ENCODE data around the gene FLNB. TPM values are rescaled to one million over a fixed set of nuclear protein-coding genes. Genes with fewer than 3 reads are reported as not detected.
"Not testable (repeated sequence)": the region's sequence is repeated elsewhere in the genome, so short reads cannot be mapped to it uniquely, and the experiment has no call there.

FLNB gene
- total and polyA plus RNA-seq, 8 donors: 85.2 to 152 (median 102) TPM

DNA sequence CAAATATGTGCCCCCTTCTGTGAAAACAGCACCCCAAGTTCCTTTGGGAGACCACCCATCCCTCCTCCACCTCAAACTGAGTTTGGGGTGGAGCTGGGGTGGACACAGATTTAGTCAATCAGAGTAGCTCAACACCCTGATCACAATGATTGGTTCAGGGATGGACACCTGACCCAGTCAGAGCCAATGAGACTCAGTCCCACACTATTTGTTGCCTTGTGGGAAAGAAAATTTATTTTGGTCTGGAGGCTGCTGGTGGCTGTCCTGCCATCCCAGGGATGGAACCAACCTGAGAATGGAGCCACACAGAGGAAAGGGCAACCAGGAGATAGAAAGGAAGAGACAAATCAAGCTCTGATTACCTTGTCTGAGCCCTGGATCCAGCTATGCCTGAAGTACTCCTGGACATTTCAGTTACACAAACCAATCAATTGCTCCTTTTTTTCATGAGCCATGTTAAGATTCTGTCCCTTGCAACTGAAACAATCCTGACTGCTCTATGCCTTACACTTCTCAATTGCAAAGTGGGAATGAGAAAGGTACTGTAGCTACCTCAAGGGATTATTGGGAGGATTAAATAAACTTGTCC lies 192.0 kb downstream of the FLNB start:
- intact Hi-C loops (cut with DNase I): no loop called here
- TF ChIP-seq, protein P1, sequence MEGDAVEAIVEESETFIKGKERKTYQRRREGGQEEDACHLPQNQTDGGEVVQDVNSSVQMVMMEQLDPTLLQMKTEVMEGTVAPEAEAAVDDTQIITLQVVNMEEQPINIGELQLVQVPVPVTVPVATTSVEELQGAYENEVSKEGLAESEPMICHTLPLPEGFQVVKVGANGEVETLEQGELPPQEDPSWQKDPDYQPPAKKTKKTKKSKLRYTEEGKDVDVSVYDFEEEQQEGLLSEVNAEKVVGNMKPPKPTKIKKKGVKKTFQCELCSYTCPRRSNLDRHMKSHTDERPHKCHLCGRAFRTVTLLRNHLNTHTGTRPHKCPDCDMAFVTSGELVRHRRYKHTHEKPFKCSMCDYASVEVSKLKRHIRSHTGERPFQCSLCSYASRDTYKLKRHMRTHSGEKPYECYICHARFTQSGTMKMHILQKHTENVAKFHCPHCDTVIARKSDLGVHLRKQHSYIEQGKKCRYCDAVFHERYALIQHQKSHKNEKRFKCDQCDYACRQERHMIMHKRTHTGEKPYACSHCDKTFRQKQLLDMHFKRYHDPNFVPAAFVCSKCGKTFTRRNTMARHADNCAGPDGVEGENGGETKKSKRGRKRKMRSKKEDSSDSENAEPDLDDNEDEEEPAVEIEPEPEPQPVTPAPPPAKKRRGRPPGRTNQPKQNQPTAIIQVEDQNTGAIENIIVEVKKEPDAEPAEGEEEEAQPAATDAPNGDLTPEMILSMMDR (IDR thresholded peaks at IDR 0.05): no peak
- DNase-seq (no peak), ATAC-seq (no peak), FAIRE-seq (no peak)
- Histone ChIP-seq H3K4me3 (no peak overlapping the region), H3K27me3 (no peaks in the 10 kb centered on the region), H3K4me1 (no peaks in the 10 kb centered on the region), H3K36me3 (no peaks in the 10 kb centered on the region), H3K9me3 (no peaks in the 10 kb centered on the region), H3K27ac (no peak overlapping the region)

DNA sequence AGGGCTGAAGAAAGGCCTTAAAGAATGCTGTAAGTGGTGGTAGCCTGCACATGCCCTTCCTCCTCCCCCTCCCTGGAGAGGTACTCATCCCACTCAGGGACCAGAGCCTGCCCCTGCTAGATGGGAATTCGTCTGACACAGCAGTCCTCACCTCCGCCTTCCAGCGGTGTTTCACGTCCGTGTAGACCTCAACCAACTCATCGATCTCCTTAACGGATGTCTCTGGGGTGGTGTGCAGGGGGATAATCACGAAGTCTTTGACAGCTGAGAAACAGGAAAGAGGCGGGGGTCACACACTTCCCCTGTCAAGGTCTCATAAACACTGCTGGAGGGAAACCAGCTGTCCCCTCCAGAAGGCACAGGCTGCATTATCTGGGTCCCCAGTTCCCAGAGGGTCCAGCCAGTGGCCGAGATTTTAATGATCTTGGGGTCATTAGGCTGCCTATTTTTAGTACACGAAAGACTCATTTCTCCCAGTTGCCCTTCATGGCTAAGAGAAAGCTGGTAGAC lies 192.7 kb downstream of the FLNB start:
- 77 to 82% methylated on average over 11 of the region's 11 CpGs for WGBS, 2 donors
- FAIRE-seq: no peak
- Histone ChIP-seq H3K27ac (no peak overlapping the region), H3K9me3 (no peaks in the 10 kb centered on the region), H3K4me1 (no peaks in the 10 kb centered on the region), H3K27me3 (no peaks in the 10 kb centered on the region), H3K4me3 (no peak overlapping the region), H3K36me3 (no peaks in the 10 kb centered on the region)
- intact Hi-C loops (cut with DNase I): no loop called here
- ATAC-seq: no peak
- TF ChIP-seq, protein P1 (IDR thresholded peaks at IDR 0.05): no peak
- DNase-seq: no peak

DNA sequence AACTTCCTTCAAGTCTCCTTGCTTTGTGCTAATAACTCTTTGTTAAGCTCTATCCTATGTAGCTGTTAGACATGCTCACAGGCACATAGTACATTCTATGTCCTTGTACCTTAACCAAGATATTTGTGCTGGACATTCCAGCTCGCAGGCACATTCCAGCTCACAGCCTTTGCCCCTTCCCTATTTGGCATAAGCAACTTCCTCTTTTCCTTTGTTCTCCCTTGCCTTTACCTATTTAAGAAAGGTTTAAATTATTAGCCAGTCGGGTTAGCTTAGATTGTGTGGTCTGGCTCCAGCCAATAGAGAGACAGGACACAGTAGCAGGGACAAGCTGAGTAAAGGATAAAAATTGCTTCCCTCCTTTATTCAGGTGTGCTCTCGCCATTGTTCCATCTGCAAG lies 193.2 kb downstream of the FLNB start:
- intact Hi-C loops (cut with DNase I); DNase-seq; H3K27ac ChIP-seq; H3K9me3 ChIP-seq; H3K36me3 ChIP-seq; H3K4me3 ChIP-seq; ATAC-seq; FAIRE-seq; H3K4me1 ChIP-seq; H3K27me3 ChIP-seq: not testable (repeated sequence)
- 52 to 64% methylated on average over 3 of the region's 3 CpGs for WGBS, 2 donors

DNA sequence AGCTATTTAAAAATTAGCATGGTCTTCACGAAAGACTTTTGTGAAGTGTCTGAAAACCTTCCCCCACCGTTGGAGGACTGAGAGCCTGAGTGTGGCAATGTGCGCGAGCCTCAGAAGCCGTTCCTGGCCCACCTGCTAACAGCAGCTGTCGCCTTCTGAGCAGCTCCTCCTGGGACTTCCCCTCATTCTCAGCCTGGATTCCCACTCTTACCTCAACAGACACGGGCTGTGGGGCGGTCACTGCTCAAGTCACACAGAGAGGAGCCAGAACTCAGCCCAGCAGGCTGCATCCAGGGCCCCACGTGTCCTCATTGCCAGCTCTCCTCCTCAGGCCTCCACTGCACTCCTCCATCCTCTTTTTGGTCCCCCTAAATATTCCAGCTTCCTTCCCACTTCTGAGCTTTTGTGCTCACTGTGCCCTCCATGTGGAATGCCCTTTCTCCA lies 194.7 kb downstream of the FLNB start:
- TF ChIP-seq, protein P1 (IDR thresholded peaks at IDR 0.05): no peak
- ATAC-seq: no peak
- Histone ChIP-seq H3K27ac (no peak overlapping the region), H3K36me3 (no peaks in the 10 kb centered on the region), H3K4me3 (no peak overlapping the region), H3K27me3 (no peaks in the 10 kb centered on the region), H3K9me3 (no peaks in the 10 kb centered on the region), H3K4me1 (peaks cover 0 to 3% (median 0%) of the 10 kb centered on the region in 3 donors)
- FAIRE-seq: no peak
- DNase-seq: no peak
- intact Hi-C loops (cut with DNase I): no loop called here
- WGBS, 2 donors: 89 to 90% methylated on average over 9 of the region's 9 CpGs

DNA sequence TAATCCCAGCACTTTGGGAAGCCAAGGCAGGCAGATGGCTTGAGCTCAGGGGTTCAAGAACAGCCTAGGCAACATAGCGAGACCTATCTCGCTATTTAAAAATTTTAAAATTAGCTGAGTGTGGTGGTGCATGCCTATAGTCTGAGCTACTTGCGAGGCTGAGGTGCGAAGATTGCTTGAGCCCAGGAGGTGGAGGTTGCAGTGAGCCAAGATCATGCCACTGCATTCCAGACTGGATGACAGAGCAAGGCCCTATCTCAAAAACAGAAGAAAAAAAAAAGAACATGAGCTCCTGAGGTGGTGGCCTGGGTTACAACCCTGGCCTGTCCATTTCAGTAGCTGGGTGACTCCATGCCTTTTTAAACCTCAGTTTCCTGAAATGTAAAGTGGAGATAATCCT lies 195.3 kb downstream of the FLNB start:
- FAIRE-seq: no peak
- H3K27me3 ChIP-seq: no peaks in the 10 kb centered on the region
- no peak overlapping the region for H3K4me3 ChIP-seq
- ATAC-seq: no peak
- no peak for DNase-seq
- H3K9me3 ChIP-seq: no peaks in the 10 kb centered on the region
- H3K4me1 ChIP-seq: peaks cover 0 to 3% (median 0%) of the 10 kb centered on the region in 3 donors
- no peaks in the 10 kb centered on the region for H3K36me3 ChIP-seq
- no peak overlapping the region for H3K27ac ChIP-seq
- 91 to 94% methylated on average over 4 of the region's 4 CpGs for WGBS, 2 donors
- intact Hi-C loops (cut with DNase I): no loop called here
- TF ChIP-seq, protein P1 (IDR thresholded peaks at IDR 0.05): no peak

Data from pancreas (tissue), 10 donors.